CD14-positive monocyte (primary cell): ENCODE measurements around the gene MEI4. TPM values are rescaled to one million over a fixed set of nuclear protein-coding genes. Genes with fewer than 3 reads are reported as not detected.

Experiments used
- DNase-seq, 3 donors: peaks; one replicate each; pipeline ENCODE4 v3.0.0-alpha.2; 2011 to 2022
- H2AFZ ChIP-seq: 2 replicates; pipeline ENCODE4 v1.6.0; 2012; ENCODE audit warnings: mild to moderate bottlenecking, low read depth, low read length, inconsistent platforms; ENCODE audit not compliant: insufficient read depth, poor library complexity, severe bottlenecking
- H3K27ac ChIP-seq, 2 donors: 1 replicate in 1 of 2; 2 replicates in 1 of 2; pipeline ENCODE4 v1.5.1; 2012 to 2013; ENCODE audit warnings: low read length in 2 of 2, control low read depth in 1 of 2, inconsistent platforms in 1 of 2, low read depth in 1 of 2, mild to moderate bottlenecking in 1 of 2
- H3K27me3 ChIP-seq, 2 donors: one replicate each; pipeline versions ENCODE4 v1.6.0 to v1.6.1; 2011 to 2013; ENCODE audit warnings: low read length in 2 of 2; ENCODE audit not compliant: control insufficient read depth in 2 of 2, insufficient read depth in 2 of 2
- H3K36me3 ChIP-seq, 2 donors: replicated peaks in 1 of 2; 1 replicate in 1 of 2; 2 replicates in 1 of 2; pipeline versions ENCODE4 v1.5.1 to v1.6.1; 2012 to 2013; ENCODE audit warnings: low read length in 2 of 2, control low read depth in 1 of 2, inconsistent platforms in 1 of 2, mild to moderate bottlenecking in 1 of 2; ENCODE audit not compliant: insufficient read depth in 2 of 2, control insufficient read depth in 1 of 2
- H3K4me1 ChIP-seq, 2 donors: 1 replicate in 1 of 2; 2 replicates in 1 of 2; pipeline versions ENCODE4 v1.5.1 to v1.6.1; 2012 to 2013; ENCODE audit warnings: low read length in 2 of 2, control low read depth in 1 of 2, inconsistent platforms in 1 of 2, mild to moderate bottlenecking in 1 of 2, moderate library complexity in 1 of 2; ENCODE audit not compliant: insufficient read depth in 2 of 2, control insufficient read depth in 1 of 2
- H3K4me2 ChIP-seq: replicated peaks from 2 replicates; pipeline ENCODE3; 2012; ENCODE audit warnings: low read length, moderate library complexity, mild to moderate bottlenecking; ENCODE audit not compliant: poor library complexity, severe bottlenecking; ENCODE audit errors: extremely low read depth
- H3K4me3 ChIP-seq, 3 experiments: fragments of 200-600 bp in 1 of 3; sonication (generic) in 1 of 3; replicated peaks in 1 of 3; 1 replicate in 2 of 3; 2 replicates in 1 of 3; pipeline ENCODE4 v1.5.1; 2011 to 2013; ENCODE audit warnings: low read length in 3 of 3, mild to moderate bottlenecking in 3 of 3, control low read depth in 2 of 3, low read depth in 2 of 3, inconsistent platforms in 1 of 3, moderate library complexity in 1 of 3
- H3K79me2 ChIP-seq: 2 replicates; pipeline ENCODE4 v1.6.0; 2012; ENCODE audit warnings: mild to moderate bottlenecking, control low read depth, inconsistent platforms, low read length, moderate library complexity; ENCODE audit not compliant: insufficient read depth
- H3K9ac ChIP-seq: 2 replicates; pipeline ENCODE4 v1.6.0; 2017; ENCODE audit warnings: low read length, mild to moderate bottlenecking; ENCODE audit not compliant: insufficient read depth, poor library complexity, severe bottlenecking
- H3K9me3 ChIP-seq, 2 donors: replicated peaks in 1 of 2; 1 replicate in 1 of 2; 2 replicates in 1 of 2; pipeline versions ENCODE4 v1.5.1 to v1.6.1; 2012 to 2013; ENCODE audit warnings: low read length in 2 of 2, control low read depth in 1 of 2; ENCODE audit not compliant: control insufficient read depth in 1 of 2, insufficient read depth in 1 of 2
- H4K20me1 ChIP-seq: 2 replicates; pipeline ENCODE4 v1.6.0; 2012; ENCODE audit warnings: mild to moderate bottlenecking, low read length, control low read depth, moderate library complexity; ENCODE audit not compliant: insufficient read depth
- H3K27ac Mint-ChIP-seq, 7 donors: one replicate each; pipeline ENCODE4 v1.8.0; 2020; ENCODE audit warnings: mild to moderate bottlenecking in 7 of 7, mixed read lengths in 7 of 7, moderate library complexity in 6 of 7, inconsistent platforms in 2 of 7
- H3K27me3 Mint-ChIP-seq, 3 donors: one replicate each; pipeline ENCODE4 v1.8.0; 2021 to 2022; ENCODE audit warnings: low read depth in 3 of 3, mild to moderate bottlenecking in 3 of 3, mixed read lengths in 3 of 3, moderate library complexity in 3 of 3, inconsistent platforms in 1 of 3
- H3K36me3 Mint-ChIP-seq, 2 donors: one replicate each; pipeline ENCODE4 v1.8.0; 2020; ENCODE audit warnings: mixed read lengths in 2 of 2, inconsistent platforms in 1 of 2, mild to moderate bottlenecking in 1 of 2
- H3K4me1 Mint-ChIP-seq: one replicate; pipeline ENCODE4 v1.8.0; 2020; ENCODE audit warnings: mild to moderate bottlenecking, mixed read lengths
- H3K4me3 Mint-ChIP-seq, 2 donors: one replicate each; pipeline ENCODE4 v1.8.0; 2020; ENCODE audit warnings: mild to moderate bottlenecking in 2 of 2, mixed read lengths in 2 of 2, moderate library complexity in 1 of 2
- H3K9me3 Mint-ChIP-seq, 7 donors: one replicate each; pipeline ENCODE4 v1.8.0; 2020 to 2022; ENCODE audit warnings: mixed read lengths in 7 of 7, mild to moderate bottlenecking in 6 of 7, moderate library complexity in 6 of 7, inconsistent platforms in 2 of 7
- CTCF ChIP-seq: fragments of 200-600 bp; IDR thresholded peaks from one replicate; pipeline ENCODE4 v1.8.0; 2022; ENCODE audit warnings: antibody characterized with exemption, mild to moderate bottlenecking
- WGBS: methylation state at CpG from one replicate; pipeline ENCODE4 v1.1.5; 2013; ENCODE audit warnings: missing lambda C conversion rate; ENCODE audit not compliant: insufficient coverage; 5-methylcytosine and 5-hydroxymethylcytosine counted together
- intact Hi-C, 2 donors: fragments of 100-400 bp; cut with micrococcal nuclease; formaldehyde crosslinking; loops; one replicate each; pipeline versions ENCODE4 v1.15.0 to v1.15.1; 2023
- polyA plus RNA-seq, 3 donors: library from polyadenylated mRNA; depleted of rRNA in 1 of 3; unstranded in 2 of 3; stranded (reverse) in 1 of 3; fragments of 300-500 nt in 2 of 3; fragments of >200 nt in 1 of 3; fragmentation: Illumina TruSeq in 2 of 3; gene quantifications; 1 replicate in 2 of 3; 2 replicates in 1 of 3; pipeline ENCODE4 v1.2.3, GENCODE V29; 2012 to 2021

MEI4 gene
- polyA plus RNA-seq, 3 donors: not detected

DNA sequence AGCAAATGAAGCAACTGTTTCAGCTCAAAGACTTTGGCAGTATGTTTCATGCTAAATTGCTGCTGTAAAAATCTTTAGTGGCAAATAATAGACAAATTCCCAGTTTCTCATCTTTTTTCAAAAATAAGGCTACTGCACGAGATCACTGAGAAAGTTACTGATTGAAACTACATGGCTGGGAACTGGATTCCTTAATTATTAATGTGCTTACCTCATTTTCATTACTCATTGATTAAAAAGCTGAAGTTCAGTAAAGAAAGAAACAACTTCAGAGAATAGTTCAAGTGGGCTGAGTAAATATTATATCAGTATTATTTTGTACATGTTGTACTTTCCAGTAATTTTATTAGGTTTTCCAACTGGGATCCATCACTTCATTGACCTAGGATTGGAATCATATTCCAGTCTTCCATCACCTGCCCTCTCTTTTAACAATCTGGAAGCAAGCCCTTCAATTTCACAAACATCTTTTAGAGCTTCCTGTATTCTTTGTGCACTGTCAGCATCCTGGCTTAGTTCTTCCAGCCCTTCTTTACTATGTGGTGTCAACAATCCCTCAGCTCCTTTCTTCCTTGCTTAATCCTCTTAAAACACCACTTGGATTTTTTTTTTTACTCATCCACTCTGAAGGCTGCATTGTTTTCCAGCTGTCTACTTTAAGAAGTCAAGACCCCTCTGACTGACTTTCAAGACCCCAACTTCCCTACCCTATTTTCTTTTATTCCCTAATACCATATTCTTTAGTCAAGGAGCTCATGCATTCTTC lies 4.3 kb downstream of the MEI4 start:
- Histone ChIP-seq H3K36me3 (no peaks in the 10 kb centered on the region), H3K9me3 (no peaks in the 10 kb centered on the region), H2AFZ (no peak overlapping the region), H3K9ac (no peak overlapping the region), H4K20me1 (no peaks in the 10 kb centered on the region), H3K4me2 (no peak overlapping the region), H3K27me3 (no peaks in the 10 kb centered on the region), H3K79me2 (no peaks in the 10 kb centered on the region), H3K4me3 (no peak overlapping the region), H3K4me1 (no peaks in the 10 kb centered on the region), H3K27ac (no peak overlapping the region)
- no peak for TF ChIP-seq CTCF
- no peaks in the 10 kb centered on the region for H3K4me1 Mint-ChIP-seq
- intact Hi-C loops: no loop called here
- no CpG with 5 or more reads among the region's 1 CpG for WGBS
- H3K27me3 Mint-ChIP-seq: no peaks in the 10 kb centered on the region
- H3K4me3 Mint-ChIP-seq: no peak overlapping the region
- H3K9me3 Mint-ChIP-seq: peaks cover 0 to 6% (median 3%) of the 10 kb centered on the region in 7 donors
- no peak for DNase-seq
- H3K36me3 Mint-ChIP-seq: no peaks in the 10 kb centered on the region
- no peak overlapping the region for H3K27ac Mint-ChIP-seq

GRCh38 chr6:77666340-77666739 lies 13.5 kb downstream of the MEI4 start:
- Histone ChIP-seq H4K20me1 (no peaks in the 10 kb centered on the region), H3K36me3 (no peaks in the 10 kb centered on the region), H2AFZ (no peak overlapping the region), H3K4me1 (no peaks in the 10 kb centered on the region), H3K27ac (no peak overlapping the region), H3K9me3 (no peaks in the 10 kb centered on the region), H3K9ac (no peak overlapping the region), H3K27me3 (no peaks in the 10 kb centered on the region), H3K4me3 (no peak overlapping the region), H3K4me2 (no peak overlapping the region), H3K79me2 (no peaks in the 10 kb centered on the region)
- no peaks in the 10 kb centered on the region for H3K27me3 Mint-ChIP-seq
- no peak overlapping the region for H3K27ac Mint-ChIP-seq
- no peak overlapping the region for H3K4me3 Mint-ChIP-seq
- no peaks in the 10 kb centered on the region for H3K4me1 Mint-ChIP-seq
- no peak for TF ChIP-seq CTCF
- no peak for DNase-seq
- WGBS: 93% methylated on average over 3 of the region's 4 CpGs
- H3K36me3 Mint-ChIP-seq: no peaks in the 10 kb centered on the region
- peaks cover 2 to 14% (median 6%) of the 10 kb centered on the region in 7 donors for H3K9me3 Mint-ChIP-seq
- intact Hi-C loops: no loop called here
